GM19043 (cell line): Measurements from ENCODE around the gene EEA1.

Experiments
- ATAC-seq: cut with Tn5 transposase; IDR thresholded peaks from one replicate; pipeline ENCODE4 v1.9.1; 2021; ENCODE audit warnings: low read depth; ENCODE audit not compliant: unreplicated experiment

The EEA1 gene

GRCh38 chr12:92726850-92727249 is 202.2 kb downstream of the EEA1 start:
- ATAC-seq: no peak

GRCh38 chr12:92722897-92723296 is 206.2 kb downstream of the EEA1 start:
- no peak for ATAC-seq

- no peak for ATAC-seq
Observed at GRCh38 chr12:92721656-92722055, 207.4 kb downstream of the EEA1 start.

GRCh38 chr12:92721130-92721529 is 208.0 kb downstream of the EEA1 start:
- no peak for ATAC-seq
